Tibial nerve (tissue), 4 donors: Measurements from ENCODE around the gene ALOX15B. TPM values are rescaled to one million over a fixed set of nuclear protein-coding genes. Genes with fewer than 3 reads are reported as not detected.

Experiments used
- DNase-seq, 2 donors: peaks; one replicate each; pipeline ENCODE4 v3.0.0-alpha.2; 2019; ENCODE audit warnings: low spot score in 2 of 2
- H3K27ac ChIP-seq, 4 donors: fragments of 200-600 bp; sonication (generic) in 3 of 4; one replicate each; pipeline ENCODE4 v1.5.1; 2017 to 2019; ENCODE audit warnings: mild to moderate bottlenecking in 1 of 4
- H3K27me3 ChIP-seq, 2 donors: fragments of 200-600 bp; sonication (generic) in 1 of 2; one replicate each; pipeline versions ENCODE4 v1.5.1 to v1.6.0; 2017 to 2019
- H3K36me3 ChIP-seq, 3 donors: fragments of 200-600 bp; sonication (generic); one replicate each; pipeline ENCODE4 v1.5.1; 2018 to 2019
- H3K4me1 ChIP-seq, 4 donors: fragments of 200-600 bp; sonication (generic) in 3 of 4; one replicate each; pipeline ENCODE4 v1.5.1; 2017 to 2019
- H3K4me3 ChIP-seq, 4 donors: fragments of 200-600 bp; sonication (generic) in 3 of 4; one replicate each; pipeline ENCODE4 v1.5.1; 2017 to 2019; ENCODE audit warnings: mild to moderate bottlenecking in 1 of 4, moderate library complexity in 1 of 4
- H3K9me3 ChIP-seq, 4 donors: fragments of 200-600 bp; sonication (generic) in 3 of 4; one replicate each; pipeline ENCODE4 v1.5.1; 2017 to 2019
- EP300 ChIP-seq, 2 donors: sonication (generic); formaldehyde crosslinking; IDR thresholded peaks; one replicate each; pipeline ENCODE4 v1.6.1; 2017; ENCODE audit warnings: antibody characterized with exemption in 2 of 2, mild to moderate bottlenecking in 1 of 2
- POLR2A ChIP-seq, 2 donors: fragments of 450-650 bp; IDR thresholded peaks; one replicate each; pipeline ENCODE4 v1.6.1; 2017; ENCODE audit warnings: antibody characterized with exemption in 2 of 2, mild to moderate bottlenecking in 2 of 2, moderate library complexity in 2 of 2
- WGBS, 2 donors: methylation state at CpG; one replicate each; pipeline ENCODE4 v1.1.5; 2018; 5-methylcytosine and 5-hydroxymethylcytosine counted together
- total RNA-seq, 4 donors: library from RNA; depleted of rRNA; stranded (reverse); fragments of >200 nt; gene quantifications; one replicate each; pipeline ENCODE4 v1.1.0, GENCODE V29; 2016
- TF ChIP-seq, protein P1 (sequence below), 5 experiments: fragments of 200-600 bp in 3 of 5; fragments of 450-650 bp in 2 of 5; sonication (generic) in 3 of 5; IDR thresholded peaks; one replicate each; pipeline ENCODE4 v1.5.1; 2016 to 2019; ENCODE audit warnings: antibody characterized with exemption in 5 of 5, mild to moderate bottlenecking in 3 of 5, moderate library complexity in 2 of 5

Gene ALOX15B
- total RNA-seq, 4 donors from 2014 or later = 3.8 to 22.8 (median 9.3) TPM

DNA sequence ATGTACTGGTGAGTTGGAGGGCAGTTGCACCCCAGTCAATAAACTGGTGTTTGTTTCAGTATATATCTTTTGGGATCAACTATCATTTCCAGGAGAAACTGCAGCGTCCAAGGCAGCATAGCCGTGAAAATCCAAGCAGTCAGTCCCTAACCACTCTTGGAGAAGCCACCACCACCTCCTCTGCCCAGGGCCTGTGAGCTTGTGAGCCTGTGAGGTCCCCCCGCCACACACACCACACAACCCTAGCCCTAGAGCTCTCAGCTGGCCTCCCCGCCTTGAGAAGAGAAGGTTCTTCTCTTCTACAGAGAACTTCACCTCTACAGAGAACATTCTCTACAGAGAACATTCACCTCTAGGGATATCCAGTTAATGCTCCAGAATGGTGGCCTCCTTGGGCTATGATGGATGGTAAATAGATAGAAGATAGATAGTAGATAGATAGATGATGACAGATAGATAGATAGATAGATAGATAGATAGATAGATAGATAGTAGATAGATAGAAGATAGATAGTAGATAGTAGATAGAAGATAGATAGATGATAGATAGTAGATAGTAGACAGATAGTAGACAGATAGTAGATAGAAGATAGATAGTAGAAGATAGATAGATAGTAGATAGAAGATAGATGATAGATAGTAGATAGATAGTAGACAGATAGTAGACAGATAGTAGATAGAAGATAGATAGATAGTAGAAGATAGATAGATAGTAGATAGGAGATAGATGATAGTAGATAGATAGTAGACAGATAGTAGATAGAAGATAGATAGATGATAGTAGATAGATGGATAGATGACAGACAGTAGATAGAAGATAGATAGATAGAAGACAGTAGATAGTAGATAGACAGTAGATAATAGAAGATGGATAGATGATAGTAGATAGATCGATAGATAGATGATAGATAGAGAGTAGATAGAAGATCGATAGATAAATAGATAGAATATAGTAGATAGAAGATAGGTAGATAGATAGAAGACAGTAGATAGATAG is 13.7 kb downstream of the ALOX15B start:
- H3K27ac ChIP-seq = no peak overlapping the region
- no peak for DNase-seq
- peaks cover 0 to 5% (median 3%) of the 10 kb centered on the region in 4 donors for H3K4me1 ChIP-seq
- 85 to 94% methylated on average over 6 of the region's 6 CpGs for WGBS, 2 donors
- no peaks in the 10 kb centered on the region for H3K36me3 ChIP-seq
- no peaks in the 10 kb centered on the region for H3K9me3 ChIP-seq
- TF ChIP-seq POLR2A (IDR thresholded peaks at IDR 0.05) (no peak), EP300 (IDR thresholded peaks at IDR 0.05) (no peak)
- peaks cover 0 to 13% of the 10 kb centered on the region in 2 donors for H3K27me3 ChIP-seq
- no peak overlapping the region for H3K4me3 ChIP-seq

DNA sequence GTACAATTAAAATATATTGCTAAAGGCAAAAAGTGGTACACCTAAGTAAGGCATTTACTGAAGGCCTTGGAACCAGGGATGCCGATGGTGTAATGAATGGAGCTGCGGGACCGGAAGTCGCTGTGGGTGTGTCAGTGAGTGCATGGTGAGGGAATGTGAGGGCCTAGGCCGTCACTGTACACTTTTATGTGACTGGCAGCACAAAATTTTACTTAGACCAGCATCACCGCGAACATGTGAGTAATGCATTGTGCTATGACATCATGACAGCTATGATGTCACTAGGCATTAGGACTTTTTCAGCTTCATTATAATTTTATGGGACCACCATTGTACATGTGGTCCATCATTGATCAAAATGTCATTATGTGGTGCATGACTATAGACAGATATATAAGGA is 14.7 kb downstream of the ALOX15B start:
- Histone ChIP-seq H3K27ac (no peak overlapping the region), H3K4me1 (peaks cover 0 to 10% (median 3%) of the 10 kb centered on the region in 4 donors), H3K4me3 (no peak overlapping the region), H3K27me3 (peaks cover 0 to 19% of the 10 kb centered on the region in 2 donors), H3K36me3 (no peaks in the 10 kb centered on the region), H3K9me3 (no peaks in the 10 kb centered on the region)
- TF ChIP-seq, protein P1, sequence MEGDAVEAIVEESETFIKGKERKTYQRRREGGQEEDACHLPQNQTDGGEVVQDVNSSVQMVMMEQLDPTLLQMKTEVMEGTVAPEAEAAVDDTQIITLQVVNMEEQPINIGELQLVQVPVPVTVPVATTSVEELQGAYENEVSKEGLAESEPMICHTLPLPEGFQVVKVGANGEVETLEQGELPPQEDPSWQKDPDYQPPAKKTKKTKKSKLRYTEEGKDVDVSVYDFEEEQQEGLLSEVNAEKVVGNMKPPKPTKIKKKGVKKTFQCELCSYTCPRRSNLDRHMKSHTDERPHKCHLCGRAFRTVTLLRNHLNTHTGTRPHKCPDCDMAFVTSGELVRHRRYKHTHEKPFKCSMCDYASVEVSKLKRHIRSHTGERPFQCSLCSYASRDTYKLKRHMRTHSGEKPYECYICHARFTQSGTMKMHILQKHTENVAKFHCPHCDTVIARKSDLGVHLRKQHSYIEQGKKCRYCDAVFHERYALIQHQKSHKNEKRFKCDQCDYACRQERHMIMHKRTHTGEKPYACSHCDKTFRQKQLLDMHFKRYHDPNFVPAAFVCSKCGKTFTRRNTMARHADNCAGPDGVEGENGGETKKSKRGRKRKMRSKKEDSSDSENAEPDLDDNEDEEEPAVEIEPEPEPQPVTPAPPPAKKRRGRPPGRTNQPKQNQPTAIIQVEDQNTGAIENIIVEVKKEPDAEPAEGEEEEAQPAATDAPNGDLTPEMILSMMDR (IDR thresholded peaks at IDR 0.05) = no peak
- TF ChIP-seq POLR2A (IDR thresholded peaks at IDR 0.05) (no peak), EP300 (IDR thresholded peaks at IDR 0.05) (no peak)
- 90 to 96% methylated on average over 7 of the region's 7 CpGs for WGBS, 2 donors
- no peak for DNase-seq

DNA sequence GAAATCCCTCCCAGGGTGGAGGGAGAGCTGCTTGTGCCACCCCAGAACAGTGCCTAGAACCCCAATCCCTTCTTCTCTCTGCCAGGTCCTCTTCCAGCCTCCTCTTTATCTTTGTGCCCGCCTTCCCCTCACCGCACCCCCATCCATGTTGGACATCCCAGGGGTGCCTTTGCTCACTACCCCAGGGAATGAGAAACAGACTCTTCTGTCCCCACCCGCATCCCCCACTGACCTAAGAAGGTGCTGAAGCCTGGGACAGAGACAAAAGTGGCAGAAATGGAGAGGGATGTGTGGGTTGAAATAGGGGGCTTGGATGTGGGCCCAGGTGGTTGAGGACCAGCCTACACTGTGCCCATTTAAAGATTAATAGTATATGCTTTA is 17.0 kb downstream of the ALOX15B start:
- Histone ChIP-seq H3K36me3 (no peaks in the 10 kb centered on the region), H3K27me3 (peaks cover 0 to 33% of the 10 kb centered on the region in 2 donors), H3K9me3 (no peaks in the 10 kb centered on the region), H3K4me1 (peaks cover 0 to 20% (median 3%) of the 10 kb centered on the region in 4 donors), H3K4me3 (no peak overlapping the region), H3K27ac (peak overlapping the region in 3 of 4 donors; percentile 24 to 72 (median 60))
- no peak for TF ChIP-seq POLR2A (IDR thresholded peaks at IDR 0.05)
- TF ChIP-seq EP300 (IDR thresholded peaks at IDR 0.05) = no peak
- TF ChIP-seq, protein P1 (IDR thresholded peaks at IDR 0.05) = no peak
- no peak for DNase-seq
- 77 to 80% methylated on average over 3 of the region's 3 CpGs for WGBS, 2 donors

DNA sequence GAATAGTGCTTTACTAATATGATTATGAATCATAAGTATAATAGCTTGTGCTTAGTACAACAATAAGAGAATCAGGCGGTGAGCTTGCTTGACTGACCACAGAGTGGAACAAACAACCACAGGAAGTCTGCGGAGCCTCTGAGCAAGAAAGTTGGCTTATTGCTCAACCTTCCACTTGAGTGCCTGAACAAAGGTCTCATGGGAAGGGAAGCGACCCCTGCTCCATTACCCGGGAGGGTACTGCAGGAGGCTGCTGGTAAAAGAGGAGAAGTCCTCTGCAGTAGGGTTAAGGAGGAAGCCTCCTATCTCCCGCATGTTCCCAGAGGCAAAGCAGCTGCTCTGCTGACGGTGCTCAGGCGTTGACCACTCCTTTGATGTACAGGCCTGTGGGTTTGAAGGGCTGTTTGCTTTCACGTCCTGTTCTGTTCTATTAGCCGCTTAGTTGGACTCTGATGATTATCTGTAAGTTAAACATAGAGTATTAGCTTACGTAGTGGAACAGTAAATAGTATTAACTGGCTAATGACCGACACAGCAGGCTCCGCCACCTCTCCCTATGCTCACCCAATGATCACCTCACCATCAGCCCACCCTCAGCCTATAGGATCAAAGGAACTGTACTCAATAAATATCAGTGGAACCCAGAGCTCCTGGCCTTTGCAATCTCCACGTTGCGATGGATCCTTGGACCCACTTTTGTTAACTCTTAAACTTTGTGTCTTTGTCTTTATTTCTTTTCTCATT is 17.5 kb downstream of the ALOX15B start:
- WGBS, 2 donors = 45% methylated on average over 14 of the region's 14 CpGs
- TF ChIP-seq, protein P1 (IDR thresholded peaks at IDR 0.05) = no peak
- peak in 1 of 2 donors; percentile 14 for TF ChIP-seq POLR2A (IDR thresholded peaks at IDR 0.05)
- TF ChIP-seq EP300 (IDR thresholded peaks at IDR 0.05) = peak; percentile 56 to 78
- no peaks in the 10 kb centered on the region for H3K9me3 ChIP-seq
- peak in 1 of 2 donors; percentile 47 for DNase-seq
- no peaks in the 10 kb centered on the region for H3K36me3 ChIP-seq
- no peak overlapping the region for H3K4me3 ChIP-seq
- peaks cover 0 to 20% (median 3%) of the 10 kb centered on the region in 4 donors for H3K4me1 ChIP-seq
- peak overlapping the region in 3 of 4 donors; percentile 24 to 72 (median 60) for H3K27ac ChIP-seq
- peaks cover 0 to 39% of the 10 kb centered on the region in 2 donors for H3K27me3 ChIP-seq

DNA sequence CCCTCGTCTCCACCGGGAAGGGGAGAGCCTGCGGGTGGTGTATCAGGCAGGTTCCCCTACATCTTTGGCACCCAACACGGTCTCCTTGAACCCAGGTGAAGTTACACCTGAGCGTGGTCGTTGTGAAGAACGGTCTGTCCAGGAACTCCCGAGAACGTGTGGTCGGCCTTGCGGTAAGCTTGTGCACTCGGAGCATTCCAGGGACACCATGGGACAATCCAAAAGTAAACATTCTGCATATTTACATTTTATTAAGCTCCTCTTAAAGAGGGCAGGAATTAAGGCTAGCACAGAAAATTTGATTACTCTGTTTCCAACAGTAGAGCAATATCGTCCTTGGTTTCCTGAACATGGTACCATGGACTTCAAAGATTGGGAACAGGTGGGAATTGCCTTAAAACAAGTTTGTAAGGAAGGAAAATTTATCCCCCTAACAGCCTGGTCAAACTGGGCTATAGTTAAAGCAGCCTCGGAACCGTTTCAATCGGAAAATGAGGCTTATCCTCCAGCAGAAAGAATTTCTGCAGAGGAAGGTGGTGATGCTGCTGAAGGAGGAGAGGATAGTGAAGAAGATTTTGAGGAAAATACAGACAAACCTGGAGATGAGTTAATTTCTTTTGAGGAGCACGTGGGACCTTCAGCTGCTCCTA is 18.2 kb downstream of the ALOX15B start:
- no peaks in the 10 kb centered on the region for H3K9me3 ChIP-seq
- DNase-seq = no peak
- H3K4me1 ChIP-seq = peaks cover 0 to 20% (median 3%) of the 10 kb centered on the region in 4 donors
- no peaks in the 10 kb centered on the region for H3K36me3 ChIP-seq
- TF ChIP-seq POLR2A (IDR thresholded peaks at IDR 0.05) (no peak), EP300 (IDR thresholded peaks at IDR 0.05) (no peak)
- TF ChIP-seq, protein P1 (IDR thresholded peaks at IDR 0.05) = no peak
- 70 to 72% methylated on average over 17 of the region's 17 CpGs for WGBS, 2 donors
- H3K27ac ChIP-seq = peak overlapping the region in 2 of 4 donors; percentile 6 to 45
- no peak overlapping the region for H3K4me3 ChIP-seq
- peaks cover 0 to 46% of the 10 kb centered on the region in 2 donors for H3K27me3 ChIP-seq
